ENCODE measurements around the gene MAN1C1.
"Not testable (repeated sequence)": the region's sequence is repeated elsewhere in the genome, so short reads cannot be mapped to it uniquely, and the experiment has no call there.

DNA sequence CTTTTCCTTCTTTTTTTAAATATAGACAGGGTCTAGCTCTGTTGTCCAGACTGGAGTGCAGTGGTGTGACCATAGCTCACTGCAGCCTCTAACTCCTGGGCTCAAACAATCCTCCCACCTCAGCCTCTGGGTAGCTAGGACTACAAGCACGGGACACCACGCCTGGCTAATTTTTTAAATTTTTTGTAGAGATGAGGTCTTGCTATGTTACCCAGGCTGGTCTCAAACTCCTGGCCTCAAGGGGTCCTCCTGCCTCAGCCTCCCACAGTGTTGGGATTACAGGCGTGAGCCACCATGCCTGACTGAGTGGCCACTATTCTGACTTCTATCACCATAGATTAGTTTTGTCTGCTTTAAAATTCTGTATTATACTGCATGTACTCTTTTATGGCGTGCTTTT is 80.1 kb downstream of the MAN1C1 start:
- TF ChIP-seq BACH2 (CRISPR knock-in tag; IDR thresholded peaks at IDR 0.05; ENCODE audit: borderline replicate concordance); TCF4 (CRISPR knock-in tag; IDR thresholded peaks at IDR 0.05; ENCODE audit: borderline replicate concordance); TOX (CRISPR knock-in tag; IDR thresholded peaks at IDR 0.05; ENCODE audit: borderline replicate concordance); ZC3H10 (CRISPR knock-in tag; IDR thresholded peaks at IDR 0.05); PPARA (CRISPR knock-in tag; IDR thresholded peaks at IDR 0.05; ENCODE audit: borderline replicate concordance); ZFP3 (CRISPR knock-in tag; IDR thresholded peaks at IDR 0.05); ZNF70 (CRISPR knock-in tag; IDR thresholded peaks at IDR 0.05); RARB (CRISPR knock-in tag; IDR thresholded peaks at IDR 0.05); ZNF565 (CRISPR knock-in tag; conservative IDR thresholded peaks at IDR 0.05; ENCODE audit: low read depth); ESRRG (CRISPR knock-in tag; IDR thresholded peaks at IDR 0.05): not testable (repeated sequence)
- TF ChIP-seq, protein P1, sequence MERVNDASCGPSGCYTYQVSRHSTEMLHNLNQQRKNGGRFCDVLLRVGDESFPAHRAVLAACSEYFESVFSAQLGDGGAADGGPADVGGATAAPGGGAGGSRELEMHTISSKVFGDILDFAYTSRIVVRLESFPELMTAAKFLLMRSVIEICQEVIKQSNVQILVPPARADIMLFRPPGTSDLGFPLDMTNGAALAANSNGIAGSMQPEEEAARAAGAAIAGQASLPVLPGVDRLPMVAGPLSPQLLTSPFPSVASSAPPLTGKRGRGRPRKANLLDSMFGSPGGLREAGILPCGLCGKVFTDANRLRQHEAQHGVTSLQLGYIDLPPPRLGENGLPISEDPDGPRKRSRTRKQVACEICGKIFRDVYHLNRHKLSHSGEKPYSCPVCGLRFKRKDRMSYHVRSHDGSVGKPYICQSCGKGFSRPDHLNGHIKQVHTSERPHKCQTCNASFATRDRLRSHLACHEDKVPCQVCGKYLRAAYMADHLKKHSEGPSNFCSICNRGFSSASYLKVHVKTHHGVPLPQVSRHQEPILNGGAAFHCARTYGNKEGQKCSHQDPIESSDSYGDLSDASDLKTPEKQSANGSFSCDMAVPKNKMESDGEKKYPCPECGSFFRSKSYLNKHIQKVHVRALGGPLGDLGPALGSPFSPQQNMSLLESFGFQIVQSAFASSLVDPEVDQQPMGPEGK (CRISPR knock-in tag; IDR thresholded peaks at IDR 0.05; ENCODE audit: borderline replicate concordance): not testable (repeated sequence)

Data from SK-N-SH treated with all-trans-retinoic acid at 6 μM for 48 hours (cell line).